HepG2 (cell line): ENCODE results near the gene CYP27B1. TPM values are rescaled to one million over a fixed set of nuclear protein-coding genes. Genes with fewer than 3 reads are reported as not detected.

Experiments used
- CBX1 ChIP-seq: IDR thresholded peaks from one replicate; pipeline ENCODE4 v1.6.1; 2016; ENCODE audit warnings: antibody characterized with exemption, low read depth
- CBX2 ChIP-seq, 2 experiments: fragments of 200-600 bp in 1 of 2; sonication (generic); formaldehyde crosslinking in 1 of 2; IDR thresholded peaks; 2 replicates each; pipeline versions ENCODE4 v1.7.0 to v1.8.1; 2018 to 2022; ENCODE audit warnings: low read depth in 2 of 2, low read length in 1 of 2, mild to moderate bottlenecking in 1 of 2, missing genetic modification reagents in 1 of 2
- FOXC1 ChIP-seq: sonication (generic); formaldehyde crosslinking; IDR thresholded peaks from 2 replicates; pipeline ENCODE4 v1.8.0; 2022; ENCODE audit warnings: mild to moderate bottlenecking, missing genetic modification reagents, borderline replicate concordance
- HIC2 ChIP-seq: sonication (generic); formaldehyde crosslinking; IDR thresholded peaks from 2 replicates; pipeline ENCODE4 v1.9.0; 2022; ENCODE audit warnings: low read depth, missing genetic modification reagents
- KLF16 ChIP-seq, 2 experiments: sonication (generic) in 1 of 2; formaldehyde crosslinking in 1 of 2; IDR thresholded peaks; 2 replicates each; pipeline versions ENCODE4 v1.6.1 to v1.8.0; 2016 to 2023; ENCODE audit warnings: missing genetic modification reagents in 2 of 2, missing compliant biosample characterization in 1 of 2
- NFIC ChIP-seq: IDR thresholded peaks from 2 replicates; pipeline ENCODE4 v1.6.1; 2012; ENCODE audit warnings: mild to moderate bottlenecking, low read length, inconsistent platforms
- NR2C2 ChIP-seq: sonication (generic); formaldehyde crosslinking; IDR thresholded peaks from 2 replicates; pipeline ENCODE4 v1.4.0; 2020; ENCODE audit warnings: missing genetic modification reagents, mild to moderate bottlenecking, moderate library complexity, borderline replicate concordance
- PAXIP1 ChIP-seq: sonication (generic); formaldehyde crosslinking; conservative IDR thresholded peaks from 2 replicates; pipeline ENCODE4 v1.4.0; 2020; ENCODE audit warnings: mild to moderate bottlenecking, missing genetic modification reagents, moderate library complexity
- POGZ ChIP-seq: sonication (generic); formaldehyde crosslinking; IDR thresholded peaks from 2 replicates; pipeline ENCODE4 v1.4.0; 2020; ENCODE audit warnings: mild to moderate bottlenecking, missing genetic modification reagents
- RBFOX2 ChIP-seq: fragments of 200-400 bp; formaldehyde crosslinking; IDR thresholded peaks from 2 replicates; pipeline ENCODE4 v1.6.1; 2017; ENCODE audit warnings: low read depth, mild to moderate bottlenecking, low read length
- TAF1 ChIP-seq: sonication (generic); formaldehyde crosslinking; IDR thresholded peaks from 2 replicates; pipeline ENCODE4 v1.4.0; 2020; ENCODE audit warnings: missing genetic modification reagents
- UBTF ChIP-seq: sonication (generic); formaldehyde crosslinking; IDR thresholded peaks from 2 replicates; pipeline ENCODE4 v1.4.0; 2020; ENCODE audit warnings: mild to moderate bottlenecking, missing genetic modification reagents
- ZNF263 ChIP-seq: sonication (generic); formaldehyde crosslinking; IDR thresholded peaks from 2 replicates; pipeline ENCODE4 v1.4.0; 2020; ENCODE audit warnings: missing genetic modification reagents
- ZNF292 ChIP-seq: sonication (generic); formaldehyde crosslinking; IDR thresholded peaks from 2 replicates; pipeline ENCODE4 v1.8.1; 2022; ENCODE audit warnings: mild to moderate bottlenecking, low read depth, missing genetic modification reagents, borderline replicate concordance
- ZNF503 ChIP-seq: sonication (generic); formaldehyde crosslinking; IDR thresholded peaks from 2 replicates; pipeline ENCODE4 v1.4.0; 2020; ENCODE audit warnings: missing genetic modification reagents
- ZUFSP ChIP-seq: sonication (generic); formaldehyde crosslinking; IDR thresholded peaks from 2 replicates; pipeline ENCODE4 v1.9.0; 2021; ENCODE audit warnings: missing genetic modification reagents, mild to moderate bottlenecking, borderline replicate concordance
- polyA plus RNA-seq, 8 experiments: library from polyadenylated mRNA; depleted of rRNA in 3 of 8; stranded (reverse) in 7 of 8; unstranded in 1 of 8; fragments of >200 nt; fragmentation: Illumina TruSeq in 4 of 8; extraction: Trizol in 4 of 8; gene quantifications; 2 replicates each; pipeline versions ENCODE4 v1.2.1 to v1.2.3, GENCODE V29; 2011 to 2016; ENCODE audit warnings: low read depth in 4 of 8, missing spikeins in 1 of 8, mixed read lengths in 1 of 8; ENCODE audit not compliant: insufficient read depth in 1 of 8
- total RNA-seq, 5 experiments: library from RNA; depleted of rRNA; stranded (reverse); fragments of >200 nt; fragmentation: Illumina TruSeq; extraction: Trizol; gene quantifications; 2 replicates each; pipeline ENCODE4 v1.2.3, GENCODE V29; 2016; ENCODE audit warnings: low read depth in 1 of 5

The CYP27B1 gene
- total and polyA plus RNA-seq, 2 of the 13 experiments (the other 11 are each of a cell fraction or from before 2014, with no cell fraction given) = 2.3 to 3.0 TPM

GRCh38 chr12:57813971-57814772 lies 47.3 kb upstream of the CYP27B1 start (continued):
- TF ChIP-seq RBFOX2 = no peak
- TF ChIP-seq HIC2 (CRISPR knock-in tag) = peak; percentile 53; the same call in 1 of the 2 replicates
- TF ChIP-seq NFIC = no peak
- TF ChIP-seq ZUFSP (CRISPR knock-in tag) = no peak
- TF ChIP-seq POGZ (CRISPR knock-in tag) = peak; percentile 21; the same call in 1 of the 2 replicates
- TF ChIP-seq CBX2 (IDR thresholded peaks at IDR 0.05; ENCODE audit: low read depth, low read length) = no peak
- no peak for TF ChIP-seq CBX2 (CRISPR knock-in tag; IDR thresholded peaks at IDR 0.05; ENCODE audit: low read depth)
- peak; percentile 71; the same call in 1 of the 2 replicates for TF ChIP-seq NR2C2 (CRISPR knock-in tag)
- TF ChIP-seq KLF16 (CRISPR knock-in tag; IDR thresholded peaks at IDR 0.05) = peak in 1 of 2 experiments; percentile 52; a peak in 1 of 4 replicates
- no peak for TF ChIP-seq FOXC1 (CRISPR knock-in tag)
- TF ChIP-seq ZNF503 = no peak
- peak; percentile 18; the same call in 1 of the 2 replicates for TF ChIP-seq TAF1 (CRISPR knock-in tag)
- TF ChIP-seq ZNF263 (CRISPR knock-in tag) = peak; percentile 73
- TF ChIP-seq CBX1 = no peak
- TF ChIP-seq PAXIP1 = peak; percentile 70
- peak; percentile 64 for TF ChIP-seq UBTF
- TF ChIP-seq ZNF292 = peak; percentile 61; the same call in 1 of the 2 replicates
